ENCODE measurements around the gene RRP36.
A peak's percentile ranks its signal among the peaks of the same experiment; 100 is the strongest.
"Not testable (repeated sequence)": the region's sequence is repeated elsewhere in the genome, so short reads cannot be mapped to it uniquely, and the experiment has no call there.

RRP36 gene, protein sequence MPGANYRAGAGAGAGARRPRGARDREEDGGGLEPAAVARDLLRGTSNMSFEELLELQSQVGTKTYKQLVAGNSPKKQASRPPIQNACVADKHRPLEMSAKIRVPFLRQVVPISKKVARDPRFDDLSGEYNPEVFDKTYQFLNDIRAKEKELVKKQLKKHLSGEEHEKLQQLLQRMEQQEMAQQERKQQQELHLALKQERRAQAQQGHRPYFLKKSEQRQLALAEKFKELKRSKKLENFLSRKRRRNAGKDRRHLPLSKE

DNA sequence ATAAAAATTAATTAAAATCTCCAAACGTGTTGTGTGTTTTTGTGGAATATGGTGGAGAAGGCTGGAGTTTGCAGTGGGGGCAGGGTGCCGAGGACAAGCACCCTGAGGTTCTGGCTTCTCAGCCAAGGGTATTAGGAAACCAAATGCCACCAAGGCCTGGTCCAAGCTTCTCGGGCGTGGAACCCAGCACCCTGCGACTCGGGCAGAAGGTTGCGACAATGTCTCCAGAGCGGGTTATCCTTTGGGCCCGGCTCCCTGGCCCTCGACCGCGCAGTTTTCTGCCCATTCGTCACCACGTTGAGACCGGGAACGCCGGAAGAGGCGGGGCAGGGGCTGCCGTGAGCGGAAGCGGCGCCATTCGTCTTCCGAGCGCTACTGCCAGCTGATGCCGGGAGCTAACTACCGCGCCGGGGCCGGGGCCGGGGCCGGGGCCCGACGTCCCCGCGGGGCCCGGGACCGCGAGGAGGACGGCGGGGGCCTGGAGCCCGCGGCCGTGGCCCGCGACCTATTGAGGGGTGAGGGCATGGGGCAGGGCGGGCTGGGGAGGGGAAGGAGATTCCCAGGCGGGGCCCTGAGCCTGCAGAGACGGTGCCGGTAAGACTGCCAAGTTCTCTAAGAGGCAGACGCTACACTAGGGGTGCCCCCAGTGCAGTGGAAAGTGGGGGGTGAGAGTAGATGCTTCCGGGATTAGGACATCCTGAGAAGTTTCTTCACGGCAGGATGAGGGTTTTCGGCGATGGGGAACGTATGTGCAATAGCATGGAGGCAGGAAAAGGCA is at the start of gene RRP36:
Gene RRP36 (plus strand): TSS at position 354 of the 778 bp plus-strand sequence. CDS start 32 bp downstream, at position 386.
- DNase-seq (ENCODE audit: low spot score): peak; percentile 79

DNA sequence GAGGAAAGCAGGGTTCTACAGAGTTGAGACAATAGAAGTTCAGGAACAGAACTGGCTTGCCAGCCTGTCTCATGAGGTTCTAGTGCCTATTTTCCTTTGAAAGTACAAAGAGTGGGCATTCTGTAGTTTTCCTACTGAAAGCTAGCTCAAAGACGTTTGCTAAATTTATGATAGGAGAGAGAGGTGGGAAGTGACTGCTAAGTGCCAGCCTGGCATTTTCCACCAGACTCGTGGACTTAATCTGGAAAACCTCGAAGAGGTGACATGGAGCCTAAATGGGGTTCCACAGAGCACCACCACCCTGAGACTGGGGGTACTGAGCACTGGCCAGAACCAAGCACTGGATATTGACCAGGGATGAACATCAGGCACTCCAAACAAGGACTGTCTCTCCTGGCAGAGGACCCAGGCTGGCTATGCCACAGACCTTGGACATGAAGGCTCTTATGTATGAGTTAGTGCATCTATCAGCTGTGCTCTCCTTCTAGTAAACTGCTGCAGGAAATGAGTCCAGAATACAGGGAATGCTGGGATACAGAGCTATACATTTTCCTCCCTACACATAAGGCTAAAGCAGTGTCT is 49.6 kb upstream of the RRP36 start:
- DNase-seq (ENCODE audit: low spot score): no peak

DNA sequence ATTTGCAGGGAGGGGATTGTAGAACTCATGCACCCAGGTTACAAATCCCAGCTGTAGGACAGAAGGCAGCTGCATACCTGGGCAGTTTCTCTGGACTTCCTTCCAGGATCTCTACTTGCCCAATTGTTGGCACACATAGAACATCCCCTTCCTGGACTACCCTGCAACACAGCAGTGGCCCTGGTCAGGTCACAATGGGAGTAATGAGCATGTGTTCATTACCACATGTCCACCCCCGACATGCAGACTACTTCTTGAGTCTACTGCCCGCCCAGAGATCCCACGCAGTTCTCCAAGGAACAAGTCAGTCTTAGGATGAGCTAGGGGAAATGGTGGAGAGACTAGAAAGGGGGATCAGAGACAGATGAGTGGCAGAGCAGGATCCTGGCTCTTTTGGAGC is 47.5 kb upstream of the RRP36 start:
- no peak for DNase-seq (ENCODE audit: low spot score)

DNA sequence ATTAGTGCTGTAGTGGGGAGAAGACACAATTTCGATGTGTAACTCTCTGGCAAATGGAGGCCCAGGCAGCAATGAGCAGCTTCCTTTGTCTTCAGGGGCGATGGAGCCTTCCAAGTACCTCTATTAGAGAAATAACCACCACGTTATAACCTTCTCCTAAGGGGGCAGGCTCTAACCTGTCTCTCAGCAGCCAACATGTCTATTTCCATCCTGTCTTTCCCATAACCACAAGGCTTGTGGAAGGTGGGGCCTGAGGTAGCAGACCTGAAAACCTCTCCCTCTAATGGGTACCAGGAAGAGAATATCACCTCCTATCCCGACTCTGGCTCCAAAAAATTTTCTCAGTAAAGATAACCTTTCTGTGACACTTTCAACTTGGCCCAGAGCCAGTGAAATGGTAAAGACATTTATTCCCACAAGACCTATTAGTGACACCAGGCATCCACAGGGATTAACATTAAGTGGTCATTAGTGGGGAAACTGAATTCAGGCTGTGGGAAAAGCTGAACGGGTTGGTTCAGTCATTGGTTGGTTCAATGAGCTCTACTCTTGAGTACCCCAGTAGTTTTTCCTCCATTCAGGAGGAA is 46.4 kb upstream of the RRP36 start:
- DNase-seq (ENCODE audit: low spot score): no peak

DNA sequence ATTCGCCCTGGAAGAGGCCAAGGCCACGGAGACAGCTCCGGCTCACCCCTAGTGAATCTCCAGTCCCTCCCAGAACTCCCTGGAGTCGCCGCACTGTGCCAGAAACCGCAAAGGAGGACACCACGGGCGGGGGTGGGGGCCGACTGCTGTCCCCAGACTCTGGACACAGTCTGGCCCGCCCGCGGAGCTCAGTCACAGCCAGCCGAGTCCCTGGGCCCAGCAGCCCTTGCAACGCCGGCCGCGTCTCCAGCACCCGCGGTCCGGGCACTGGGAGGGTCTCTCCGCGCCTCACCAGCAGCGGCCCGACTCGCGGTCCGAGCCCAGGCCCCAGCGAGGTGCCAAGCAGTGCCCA is 43.0 kb upstream of the RRP36 start:
- DNase-seq (ENCODE audit: low spot score): no peak

DNA sequence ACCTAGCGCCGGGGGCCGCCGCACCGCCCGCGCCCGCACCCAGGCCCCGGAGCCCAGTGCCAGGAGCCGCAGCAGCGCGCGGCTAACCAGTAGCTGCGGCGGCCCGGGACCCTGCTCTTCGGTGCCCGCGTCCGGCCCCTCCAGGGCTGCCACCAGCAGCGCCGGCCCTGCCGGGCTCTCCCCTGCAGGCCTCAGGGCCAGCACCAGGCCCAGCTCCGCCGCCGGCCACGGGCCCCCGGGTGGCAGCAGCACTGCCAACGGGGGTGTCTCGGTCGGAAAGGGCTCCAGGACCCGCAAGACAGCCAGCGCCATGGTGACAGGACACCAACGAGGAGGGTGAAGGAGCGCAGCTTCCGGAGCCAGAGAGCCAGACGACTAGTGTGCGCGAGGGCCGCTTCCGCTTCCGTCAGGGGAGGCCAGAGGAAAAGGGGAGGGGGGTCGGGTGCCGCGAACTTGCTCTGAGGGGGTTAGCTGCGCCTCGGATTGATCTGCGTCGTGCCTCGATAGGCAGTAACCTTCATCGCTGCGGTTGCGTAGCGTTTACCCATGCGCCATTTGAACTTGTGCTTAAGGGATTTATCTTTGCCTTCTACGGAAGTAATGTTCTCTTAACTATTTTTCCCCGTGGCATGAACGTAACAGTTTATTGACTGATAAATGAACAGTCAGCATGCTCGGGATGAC is 42.4 kb upstream of the RRP36 start, which contains the start of gene PEX6:
Gene PEX6 (minus strand): TSS at position 343 of the 684 bp plus-strand sequence. CDS start 31 bp downstream, at position 312.
- peak; percentile 58 for DNase-seq (ENCODE audit: low spot score)

DNA sequence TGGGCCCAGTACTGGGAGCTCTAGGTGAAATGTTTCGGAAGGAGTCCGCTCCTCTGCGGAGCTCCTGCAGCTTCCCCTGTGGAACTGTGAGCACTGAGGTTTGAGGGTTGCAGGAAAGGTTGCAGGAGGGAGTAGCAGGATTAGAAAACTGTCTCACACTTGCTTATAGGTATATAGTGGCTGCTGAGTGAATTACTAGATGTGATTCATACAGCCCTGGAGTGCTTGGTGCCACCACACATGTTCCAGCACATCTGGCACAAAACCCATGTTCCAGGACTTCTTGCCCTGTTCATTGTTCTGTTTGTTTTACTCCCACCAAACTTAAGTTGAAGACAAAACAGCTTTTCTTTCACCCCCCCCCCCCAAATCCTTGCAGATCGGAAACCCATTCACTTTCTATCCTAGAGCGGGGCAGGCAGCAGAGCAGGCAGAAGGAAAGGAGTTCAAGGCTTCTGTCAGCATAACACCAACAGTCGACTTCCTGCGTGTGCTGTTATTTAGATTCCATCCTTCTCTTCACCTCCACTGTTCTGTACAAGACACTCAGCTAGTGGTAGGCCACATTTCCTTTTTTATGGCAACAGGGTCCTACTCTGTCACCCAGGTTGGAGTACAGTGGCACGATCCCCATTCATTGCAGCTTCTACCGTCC is 41.8 kb upstream of the RRP36 start:
- no peak for DNase-seq (ENCODE audit: low spot score)

DNA sequence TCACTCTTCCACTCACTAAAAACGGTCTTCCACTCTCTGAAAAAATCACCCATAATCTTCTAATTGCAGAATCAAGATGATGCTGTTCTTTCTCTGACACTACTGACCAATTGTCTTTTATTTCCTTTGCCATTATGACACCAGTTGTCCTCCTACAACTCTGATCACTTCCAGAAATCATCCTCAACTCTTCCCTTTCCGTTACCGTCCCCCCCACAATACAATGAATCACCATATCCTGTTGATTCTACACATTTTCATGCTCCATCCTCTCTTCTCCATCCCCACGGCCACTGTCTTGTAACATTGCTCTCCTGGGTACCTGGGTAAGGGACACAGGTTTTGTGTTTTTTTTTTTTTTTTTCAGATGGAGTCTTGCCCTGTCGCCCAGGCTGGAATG is 39.6 kb upstream of the RRP36 start:
- no peak for DNase-seq (ENCODE audit: low spot score)

DNA sequence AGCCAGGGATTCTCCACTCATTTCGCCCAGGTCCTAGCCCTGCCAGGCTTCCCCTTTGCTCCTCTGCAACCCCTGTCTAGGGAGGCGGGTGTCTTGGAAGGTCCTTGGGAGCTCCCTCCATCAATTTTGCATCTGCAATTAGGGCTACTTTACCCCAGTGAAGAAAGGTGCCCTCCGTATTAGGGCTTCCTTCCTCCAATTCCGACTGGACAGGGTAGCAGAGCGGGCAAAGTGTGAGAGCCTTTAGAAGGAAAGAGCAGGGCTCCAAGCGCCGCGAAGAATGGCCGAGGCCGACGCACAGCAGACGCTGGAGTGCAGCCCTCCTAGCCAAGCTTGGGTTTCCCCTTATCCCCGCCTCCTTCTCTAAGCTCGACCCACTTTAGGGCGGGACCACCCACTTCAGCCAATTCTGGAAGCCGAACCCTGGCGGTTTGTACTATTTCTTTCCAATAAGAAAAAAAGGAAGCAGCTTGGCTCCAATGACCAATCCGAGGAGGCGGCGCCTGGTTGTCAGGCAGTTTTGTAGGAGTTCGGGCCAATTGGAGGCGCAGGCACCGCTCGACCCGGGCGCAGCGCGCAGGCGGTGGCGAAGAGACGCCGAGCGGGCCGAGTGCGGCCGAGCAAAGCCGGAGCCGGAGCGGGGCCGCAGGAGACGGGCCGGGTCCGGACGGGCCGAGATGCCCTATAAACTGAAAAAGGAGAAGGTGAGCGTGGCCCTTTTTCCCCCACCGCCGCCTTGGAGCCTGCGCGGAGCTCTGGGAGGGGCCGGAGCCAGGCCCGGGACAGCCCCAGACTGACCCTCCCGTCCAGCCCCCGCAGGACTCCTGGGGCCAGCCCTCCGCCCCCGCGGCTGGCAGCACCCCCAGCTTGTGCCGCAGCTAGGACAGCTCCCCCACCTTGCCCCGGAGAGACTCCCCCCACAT is 37.2 kb upstream of the RRP36 start, which contains the start of gene PPP2R5D:
Gene PPP2R5D (plus strand): TSS at position 570 of the 923 bp plus-strand sequence. CDS start 108 bp downstream, at position 678.
- peak; percentile 99 for DNase-seq (ENCODE audit: low spot score)

DNA sequence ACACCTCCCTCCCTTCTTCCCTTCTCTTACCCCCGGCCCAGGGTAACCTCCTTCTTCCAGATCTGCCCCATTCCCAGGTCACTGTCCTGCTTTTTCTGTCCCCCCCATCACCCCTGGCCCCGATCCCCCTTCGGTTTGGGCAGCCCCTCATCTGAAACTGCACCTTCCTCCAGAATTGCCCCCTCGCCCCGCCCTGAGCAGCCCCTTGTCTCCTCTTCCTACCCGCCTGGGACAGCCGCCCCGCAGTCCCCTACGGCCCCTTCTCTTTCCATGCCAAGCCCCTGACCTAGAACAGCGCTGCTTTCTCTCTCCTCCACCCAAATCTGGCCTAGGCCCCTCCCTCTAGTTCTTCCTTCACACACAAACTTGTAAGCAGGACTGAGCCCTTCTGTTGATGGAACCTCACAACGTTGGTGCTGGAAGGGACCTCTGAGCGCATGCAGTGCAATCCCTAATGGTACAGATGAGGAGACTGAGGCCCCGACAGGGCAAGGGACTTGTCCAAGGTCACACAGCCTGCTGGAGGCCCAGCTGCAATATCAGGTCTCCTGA is 36.4 kb upstream of the RRP36 start:
- no peak for DNase-seq (ENCODE audit: low spot score)

DNA sequence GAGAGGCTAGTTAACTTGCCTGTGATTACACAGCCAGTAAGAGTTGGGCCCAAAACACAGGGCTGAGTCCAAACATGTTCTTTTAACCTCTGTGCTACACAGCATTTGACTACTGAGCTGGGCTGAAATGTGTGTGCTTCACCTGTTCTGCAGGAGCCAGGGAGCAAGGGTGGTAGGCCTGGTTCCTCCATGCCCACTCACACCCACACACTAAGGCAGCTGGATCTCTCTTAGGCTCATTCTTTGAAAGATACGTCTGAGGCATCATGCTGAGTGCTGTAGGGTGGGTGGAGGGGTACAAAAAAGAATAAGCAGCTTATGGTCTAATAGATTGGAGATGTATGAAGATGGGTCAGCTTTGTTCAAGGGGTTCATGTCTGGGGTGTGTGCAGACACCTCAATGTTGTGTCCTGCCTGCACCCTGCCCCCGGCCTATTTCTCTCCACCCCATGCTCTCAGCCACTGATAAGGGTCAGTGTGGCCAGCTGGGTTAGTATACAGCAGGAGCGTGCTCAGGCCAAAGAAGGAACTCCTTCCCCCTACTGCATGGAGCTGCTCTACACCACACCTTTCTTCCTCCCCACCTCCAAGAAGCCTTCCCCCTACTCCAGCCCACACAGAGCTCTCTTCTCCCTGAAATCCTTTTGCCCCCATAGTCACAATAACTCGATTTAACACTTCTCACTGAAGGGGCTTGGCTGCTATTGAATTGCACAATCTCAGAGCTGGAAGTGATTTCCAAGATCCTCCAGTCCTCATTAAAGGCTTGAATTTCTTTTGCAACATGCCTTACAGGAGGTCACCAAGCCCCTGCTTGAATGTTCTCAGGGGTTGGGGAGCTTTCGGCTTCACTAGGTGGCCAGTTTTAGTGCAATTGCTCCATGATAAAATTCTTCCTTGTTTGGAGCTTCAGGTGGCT is 33.6 kb upstream of the RRP36 start:
- no peak for DNase-seq (ENCODE audit: low spot score)

DNA sequence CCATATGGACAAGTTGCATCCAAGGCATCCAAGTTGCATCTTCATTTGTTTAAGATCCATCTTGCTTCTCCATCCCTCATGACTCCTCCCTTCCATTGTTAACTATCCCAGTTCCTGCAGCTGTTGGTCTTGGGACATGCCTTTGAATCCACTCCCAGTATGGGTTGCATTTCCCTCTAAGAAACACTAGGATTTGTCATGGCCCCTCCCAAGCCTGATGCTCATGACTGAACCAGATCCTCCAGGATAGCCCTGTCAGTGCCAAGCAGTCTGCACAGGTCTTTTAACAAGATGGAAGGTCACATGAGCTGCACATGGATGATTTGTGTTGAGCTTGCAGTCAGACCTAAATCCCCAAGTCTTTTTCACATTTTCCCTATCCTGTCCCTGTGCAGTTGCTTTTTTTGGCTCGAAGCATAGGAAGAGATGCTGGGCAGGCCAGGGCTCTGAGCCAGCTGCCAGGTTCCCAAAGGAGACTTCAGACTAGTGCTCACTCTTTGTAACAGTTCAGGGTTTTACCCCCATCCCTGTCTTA is 32.9 kb upstream of the RRP36 start:
- no peak for DNase-seq (ENCODE audit: low spot score)

DNA sequence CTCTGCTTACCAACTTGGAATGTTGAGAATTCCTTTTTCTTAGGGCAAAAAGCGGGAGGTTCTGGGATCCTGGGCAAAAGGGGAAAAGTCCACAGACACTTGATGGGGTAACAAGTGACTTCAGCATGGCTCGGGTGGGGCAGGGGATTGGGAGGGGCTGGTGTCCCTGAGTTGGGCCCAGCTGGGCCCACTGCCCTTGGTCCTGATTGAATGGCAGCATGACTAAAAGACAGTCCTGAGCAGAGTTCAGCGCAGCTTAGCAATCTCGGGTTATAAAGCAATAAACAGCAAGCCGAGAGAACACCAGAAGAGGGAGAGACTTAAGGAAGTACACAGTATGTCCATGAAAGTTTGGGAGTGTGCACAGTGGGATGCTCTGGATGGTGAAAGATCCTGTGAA is 31.5 kb upstream of the RRP36 start:
- no peak for DNase-seq (ENCODE audit: low spot score)

DNA sequence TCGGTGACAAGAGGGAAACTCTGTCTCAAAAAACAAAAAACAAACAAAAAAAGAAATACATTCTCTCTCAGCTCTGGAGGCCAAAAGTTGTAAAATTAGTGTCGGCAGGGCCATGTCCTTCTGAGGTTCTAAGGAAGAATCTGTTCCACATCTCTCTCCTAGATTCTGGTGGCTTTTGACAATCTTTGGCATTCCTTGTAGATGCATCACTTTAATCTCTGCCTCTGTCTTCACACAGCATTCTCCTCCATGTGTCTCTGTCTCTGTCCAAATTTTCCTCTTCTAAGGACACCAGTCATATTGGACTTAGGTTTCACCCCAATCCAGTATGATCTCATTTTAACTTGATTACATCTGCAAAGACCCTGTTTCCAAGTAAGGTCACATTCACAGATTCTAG is 28.0 kb upstream of the RRP36 start:
- no peak for DNase-seq (ENCODE audit: low spot score)

DNA sequence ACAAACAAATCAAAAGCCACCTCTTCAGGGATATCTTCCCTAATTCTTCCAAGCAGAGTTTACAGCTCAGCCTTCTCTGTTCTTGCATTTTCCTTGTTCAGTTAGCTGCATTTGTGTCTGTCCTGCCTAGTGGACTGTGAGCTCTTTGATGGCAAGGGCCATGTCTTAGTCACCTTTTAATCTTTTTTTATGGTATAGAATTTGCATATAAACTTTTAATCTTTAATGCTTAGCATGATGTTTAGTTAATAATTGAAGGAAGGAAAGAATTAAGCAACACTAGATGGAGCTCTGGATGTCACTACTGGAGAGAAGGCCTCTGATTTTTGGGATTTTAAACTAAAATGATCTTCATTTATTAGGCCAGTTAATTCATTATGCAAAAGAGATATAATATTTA is 24.9 kb upstream of the RRP36 start:
- DNase-seq (ENCODE audit: low spot score): peak; percentile 26

DNA sequence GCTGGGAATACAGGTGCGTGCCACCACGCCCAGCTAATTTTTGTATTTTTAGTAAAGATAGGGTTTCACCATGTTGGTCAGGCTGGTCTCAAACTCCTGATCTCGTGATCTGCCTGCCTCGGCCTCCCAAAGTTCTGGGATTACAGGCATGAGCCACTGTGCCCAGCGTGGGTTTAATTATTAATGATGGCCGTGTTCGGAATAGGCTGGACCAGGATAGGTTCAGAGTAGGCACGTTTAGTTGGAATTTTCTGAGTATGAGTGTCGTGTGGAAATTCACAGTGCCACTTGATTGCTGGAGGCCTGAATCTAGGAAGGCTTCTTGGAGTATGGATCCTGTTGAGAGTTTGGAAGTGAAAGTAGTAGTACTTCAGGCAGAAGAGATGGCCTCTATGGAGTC is 23.2 kb upstream of the RRP36 start:
- not testable (repeated sequence) for DNase-seq (ENCODE audit: low spot score)

DNA sequence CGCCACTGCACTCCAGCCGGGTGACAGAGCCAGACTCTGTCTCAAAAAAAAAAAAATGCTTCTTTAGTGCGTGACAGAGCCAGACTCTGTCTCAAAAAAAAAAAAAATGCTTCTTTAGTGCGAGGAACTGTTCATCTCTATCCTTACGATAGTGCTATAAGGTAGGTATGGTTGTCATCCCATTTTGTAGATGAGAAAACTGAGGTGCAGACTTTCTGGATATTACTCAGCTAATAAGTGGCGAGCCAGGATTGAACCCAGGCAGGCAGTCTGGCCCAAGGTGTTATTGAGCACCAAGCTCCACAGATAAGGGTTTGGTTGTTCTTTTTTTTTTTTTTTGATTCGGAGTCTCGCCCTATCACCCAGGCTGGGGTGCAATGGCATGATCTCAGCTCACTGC is 19.6 kb upstream of the RRP36 start:
- DNase-seq (ENCODE audit: low spot score): no peak

DNA sequence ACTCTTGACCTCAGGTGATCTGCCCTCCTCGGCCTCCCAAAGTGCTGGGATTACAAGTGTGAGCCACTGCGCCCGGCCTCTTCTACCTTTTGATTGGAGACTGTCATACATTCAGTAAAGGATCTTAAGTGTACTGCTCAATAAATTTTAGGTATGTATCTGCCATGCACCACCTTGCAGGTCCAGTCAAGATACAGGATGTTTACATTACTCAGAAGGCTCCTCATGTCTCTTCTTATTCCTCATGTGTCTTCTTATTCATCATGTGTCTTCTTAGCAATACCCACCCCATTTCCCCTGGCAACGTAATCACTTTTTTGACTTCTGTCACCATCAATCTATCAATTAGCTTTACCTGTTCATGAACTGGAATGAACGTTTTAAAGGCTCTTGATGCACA is 15.6 kb upstream of the RRP36 start:
- DNase-seq (ENCODE audit: low spot score): no peak

DNA sequence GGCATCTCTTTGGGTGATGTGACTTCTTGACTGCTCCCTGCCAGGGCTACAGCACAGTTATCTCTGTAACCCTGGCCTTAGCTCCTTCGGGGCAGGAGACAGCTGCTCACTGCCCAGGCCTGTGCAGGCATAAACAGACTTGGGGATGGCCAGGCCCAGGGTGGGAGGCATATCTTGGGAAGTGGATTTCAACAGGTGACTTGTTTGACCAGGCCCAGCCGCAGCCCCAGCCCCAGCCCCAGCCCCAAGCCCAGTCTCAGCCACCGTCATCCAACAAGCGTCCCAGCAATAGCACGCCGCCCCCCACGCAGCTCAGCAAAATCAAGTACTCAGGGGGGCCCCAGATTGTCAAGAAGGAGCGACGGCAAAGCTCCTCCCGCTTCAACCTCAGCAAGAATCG is 15.2 kb upstream of the RRP36 start:
- no peak for DNase-seq (ENCODE audit: low spot score)
